Measurements from ENCODE around the gene PRDM16.

The PRDM16 gene

DNA sequence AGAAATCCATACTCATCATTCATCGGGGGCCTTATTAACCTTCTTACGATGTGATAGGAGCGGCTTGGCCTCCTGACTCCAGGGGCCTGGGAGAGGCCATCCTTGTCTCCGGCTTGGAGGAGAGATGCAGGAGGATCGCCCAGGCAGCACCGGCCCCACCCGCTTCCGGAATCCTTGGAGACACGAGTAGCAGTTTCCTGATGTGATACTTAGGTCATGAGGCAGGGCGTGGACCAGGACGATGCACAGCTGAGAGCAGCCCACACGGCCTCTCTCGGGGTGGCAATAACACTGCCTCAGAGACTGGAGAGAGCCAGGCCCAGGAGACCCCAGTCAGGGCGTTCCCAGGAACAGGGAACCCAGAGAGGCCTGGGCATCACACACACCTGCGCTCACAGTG, 221.9 kb downstream of the PRDM16 start:
- no peak overlapping the region for H3K4me3 ChIP-seq (ENCODE audit: low read depth, low read length)
- DNase-seq (ENCODE audit: low read depth) = no peak
- no peak for TF ChIP-seq CTCF (conservative IDR thresholded peaks at IDR 0.05; ENCODE audit: low read depth, low read length)

GRCh38 chr1:3292051-3292722, 223.2 kb downstream of the PRDM16 start:
- no peak overlapping the region for H3K4me3 ChIP-seq (ENCODE audit: low read depth, low read length)
- DNase-seq (ENCODE audit: low read depth) = no peak
- no peak for TF ChIP-seq CTCF (conservative IDR thresholded peaks at IDR 0.05; ENCODE audit: low read depth, low read length)

GRCh38 chr1:3292868-3293562, 224.0 kb downstream of the PRDM16 start:
- no peak for TF ChIP-seq CTCF (conservative IDR thresholded peaks at IDR 0.05; ENCODE audit: low read depth, low read length)
- no peak for DNase-seq (ENCODE audit: low read depth)
- no peak overlapping the region for H3K4me3 ChIP-seq (ENCODE audit: low read depth, low read length)

DNA sequence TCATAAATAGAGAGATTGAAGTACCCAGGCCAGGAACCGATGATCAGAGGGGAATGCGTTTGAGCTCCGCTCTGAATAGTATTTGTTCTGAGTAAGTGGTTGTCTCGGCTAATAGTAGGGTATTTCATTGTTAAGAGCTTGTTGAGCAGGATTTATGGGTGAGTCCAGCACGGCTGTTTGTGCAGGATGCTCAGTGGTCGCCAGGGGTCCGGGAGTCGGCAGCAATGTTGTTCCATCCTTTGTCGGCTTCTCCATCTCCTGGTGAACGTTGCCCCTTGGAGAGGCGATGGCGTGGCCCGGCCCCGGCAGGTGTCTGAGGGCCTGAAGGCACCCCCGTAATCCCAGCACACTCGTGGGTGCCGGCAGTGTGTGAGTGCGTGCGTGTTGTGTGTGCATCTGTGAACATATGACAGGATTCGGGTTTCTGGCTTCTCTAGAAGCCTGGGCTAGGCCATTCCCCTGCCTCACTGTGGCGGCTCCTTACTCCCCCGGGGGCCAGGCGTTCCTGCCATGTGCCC, 224.6 kb downstream of the PRDM16 start:
- H3K4me3 ChIP-seq (ENCODE audit: low read depth, low read length) = no peak overlapping the region
- TF ChIP-seq CTCF (conservative IDR thresholded peaks at IDR 0.05; ENCODE audit: low read depth, low read length) = no peak
- no peak for DNase-seq (ENCODE audit: low read depth)

DNA sequence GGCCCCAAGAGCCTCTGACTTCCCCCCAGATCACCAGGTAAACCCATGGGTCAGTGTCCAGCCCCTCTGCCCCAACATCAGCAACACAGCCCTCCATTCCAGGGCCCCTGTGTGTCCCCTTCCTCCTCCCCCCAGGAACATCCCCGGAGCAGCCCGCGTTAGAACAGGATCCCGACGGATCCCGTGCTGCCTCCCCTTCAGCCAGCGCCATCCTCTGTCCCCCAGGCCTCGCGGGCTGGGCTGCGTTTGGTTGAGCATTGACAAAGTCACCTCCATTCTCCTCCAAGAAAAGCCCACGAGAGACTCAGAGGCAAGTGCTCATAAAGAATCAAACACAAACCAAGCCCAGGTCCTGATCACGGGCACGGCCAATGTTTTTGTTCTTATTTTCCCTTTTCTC, 225.4 kb downstream of the PRDM16 start:
- no peak overlapping the region for H3K4me3 ChIP-seq (ENCODE audit: low read depth, low read length)
- no peak for TF ChIP-seq CTCF (conservative IDR thresholded peaks at IDR 0.05; ENCODE audit: low read depth, low read length)
- no peak for DNase-seq (ENCODE audit: low read depth)

DNA sequence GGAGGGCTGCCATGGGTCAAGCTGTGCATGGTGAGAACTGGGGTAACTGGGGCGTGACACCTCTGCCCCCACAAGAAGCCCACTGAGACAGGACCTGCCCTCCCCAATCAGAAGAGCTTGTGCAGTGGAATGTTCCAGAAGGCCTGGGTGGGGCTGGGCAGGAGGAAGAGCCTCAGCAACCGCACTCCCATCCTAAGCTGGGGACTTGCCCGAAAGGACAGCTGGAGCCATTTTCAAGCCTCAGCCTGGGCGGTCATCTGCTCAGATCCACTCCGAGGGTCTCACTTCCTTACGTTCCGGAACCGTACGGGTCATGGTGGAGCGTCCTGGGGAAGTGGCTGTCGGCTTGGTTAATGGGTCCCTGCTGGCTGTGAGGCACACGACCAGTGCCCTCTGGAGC, 226.8 kb downstream of the PRDM16 start:
- no peak for DNase-seq (ENCODE audit: low read depth)
- no peak overlapping the region for H3K4me3 ChIP-seq (ENCODE audit: low read depth, low read length)
- no peak for TF ChIP-seq CTCF (conservative IDR thresholded peaks at IDR 0.05; ENCODE audit: low read depth, low read length)

DNA sequence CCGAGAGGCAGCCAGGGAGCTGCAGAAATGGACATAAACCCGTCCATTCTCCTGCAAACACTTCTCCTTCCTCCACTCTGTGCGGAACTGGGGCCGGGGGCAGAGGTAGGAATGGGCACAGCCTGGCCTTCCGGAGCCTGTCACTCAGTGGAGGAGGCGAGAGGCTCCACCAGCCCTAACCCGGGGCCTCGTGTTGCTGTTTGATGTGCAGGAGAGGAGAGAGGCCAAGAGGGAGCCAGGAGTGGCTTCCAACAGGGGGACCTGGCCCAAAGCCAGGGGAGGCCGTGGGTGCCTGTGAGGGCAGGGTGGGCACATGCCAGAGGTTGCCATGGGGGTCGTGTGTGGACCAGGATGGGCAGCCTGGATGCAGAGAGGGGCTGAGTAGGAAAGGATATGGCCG, 227.3 kb downstream of the PRDM16 start:
- DNase-seq (ENCODE audit: low read depth) = no peak
- no peak for TF ChIP-seq CTCF (conservative IDR thresholded peaks at IDR 0.05; ENCODE audit: low read depth, low read length)
- H3K4me3 ChIP-seq (ENCODE audit: low read depth, low read length) = no peak overlapping the region

All from choroid plexus epithelial cell (primary cell).